Natural killer cell (primary cell): ENCODE data around the gene BBS7. TPM values are rescaled to one million over a fixed set of nuclear protein-coding genes. Genes with fewer than 3 reads are reported as not detected.

Experiments used
- ATAC-seq, 3 donors: fragments of 150-1000 bp in 2 of 3; fragments of 200-7000 bp in 1 of 3; cut with Tn5 transposase; 1 replicate in 1 of 3; 2 replicates in 2 of 3; pipeline ENCODE4 v1.10.0; 2021; ENCODE audit warnings: mild to moderate bottlenecking in 2 of 3, moderate library complexity in 2 of 3
- DNase-seq, 2 donors: peaks; one replicate each; pipeline versions ENCODE4 v3.0.0 to v3.0.0-alpha.2; 2013 to 2021; ENCODE audit warnings: mixed read lengths in 1 of 2
- H3K27ac ChIP-seq: one replicate; pipeline ENCODE4 v1.5.1; 2013; ENCODE audit warnings: mild to moderate bottlenecking, low read length
- H3K27me3 ChIP-seq: one replicate; pipeline ENCODE4 v1.6.1; 2013; ENCODE audit warnings: low read length; ENCODE audit not compliant: control insufficient read depth, insufficient read depth
- H3K36me3 ChIP-seq: one replicate; pipeline ENCODE4 v1.6.1; 2013; ENCODE audit warnings: low read length; ENCODE audit not compliant: control insufficient read depth, insufficient read depth
- H3K4me1 ChIP-seq: one replicate; pipeline ENCODE4 v1.6.1; 2013; ENCODE audit warnings: low read length; ENCODE audit not compliant: control insufficient read depth, insufficient read depth
- H3K4me3 ChIP-seq: one replicate; pipeline ENCODE4 v1.5.1; 2013; ENCODE audit warnings: low read length
- H3K9me3 ChIP-seq: one replicate; pipeline ENCODE4 v1.6.1; 2013; ENCODE audit warnings: low read length; ENCODE audit not compliant: control insufficient read depth, insufficient read depth
- H3K27ac Mint-ChIP-seq, 2 donors: one replicate each; pipeline ENCODE4 v1.8.0; 2022; ENCODE audit warnings: mild to moderate bottlenecking in 2 of 2, mixed read lengths in 2 of 2, moderate library complexity in 1 of 2
- H3K27me3 Mint-ChIP-seq, 2 donors: one replicate each; pipeline ENCODE4 v1.8.0; 2022; ENCODE audit warnings: low read depth in 2 of 2, mixed read lengths in 2 of 2
- H3K36me3 Mint-ChIP-seq: one replicate; pipeline ENCODE4 v1.8.0; 2022; ENCODE audit warnings: mixed read lengths
- H3K4me1 Mint-ChIP-seq, 2 donors: one replicate each; pipeline ENCODE4 v1.8.0; 2022; ENCODE audit warnings: mixed read lengths in 2 of 2
- H3K4me3 Mint-ChIP-seq: one replicate; pipeline ENCODE4 v1.8.0; 2022; ENCODE audit warnings: mild to moderate bottlenecking, moderate library complexity, mixed read lengths
- H3K9me3 Mint-ChIP-seq, 2 donors: one replicate each; pipeline ENCODE4 v1.8.0; 2022; ENCODE audit warnings: mixed read lengths in 2 of 2
- CTCF ChIP-seq: fragments of 200-600 bp; IDR thresholded peaks from one replicate; pipeline ENCODE4 v1.8.0; 2022; ENCODE audit warnings: antibody characterized with exemption
- WGBS: methylation state at CpG from one replicate; pipeline ENCODE4 v1.1.7; 2013; ENCODE audit warnings: missing lambda C conversion rate; ENCODE audit not compliant: insufficient coverage; 5-methylcytosine and 5-hydroxymethylcytosine counted together
- intact Hi-C: fragments of 100-400 bp; cut with micrococcal nuclease; formaldehyde crosslinking; loops from one replicate; pipeline ENCODE4 v1.14.2; 2022
- total RNA-seq, 4 donors: library from RNA; stranded (reverse); fragments of 120-200 nt in 1 of 4; gene quantifications; one replicate each; pipeline versions ENCODE4 v1.2.3 to v1.2.4, GENCODE V29; 2013 to 2022

Gene BBS7
- total RNA-seq, 3 donors from 2014 or later (not counting 1 experiment from before 2014, with no cell fraction given), result 3.6 to 7.5 (median 4.9) TPM

GRCh38 chr4:121819216-121819965, 50.9 kb downstream of the BBS7 start:
- Mint-ChIP-seq H3K27ac (no peak overlapping the region), H3K9me3 (no peaks in the 10 kb centered on the region), H3K36me3 (no peaks in the 10 kb centered on the region), H3K4me1 (peaks cover 13 to 15% of the 10 kb centered on the region in 2 donors), H3K27me3 (no peaks in the 10 kb centered on the region), H3K4me3 (no peak overlapping the region)
- intact Hi-C loops, result no loop called here
- H3K4me3 ChIP-seq, result no peak overlapping the region
- H3K36me3 ChIP-seq, result peaks cover 35% of the 10 kb centered on the region
- H3K9me3 ChIP-seq, result no peaks in the 10 kb centered on the region
- ATAC-seq (no peak), DNase-seq (no peak)
- H3K4me1 ChIP-seq, result peaks cover 9% of the 10 kb centered on the region
- no peaks in the 10 kb centered on the region for H3K27me3 ChIP-seq
- WGBS, result 100% methylated on average over 1 of the region's 1 CpG
- no peak overlapping the region for H3K27ac ChIP-seq
- TF ChIP-seq CTCF, result no peak

GRCh38 chr4:121818215-121818614, 52.1 kb downstream of the BBS7 start:
- peaks cover 10 to 11% of the 10 kb centered on the region in 2 donors for H3K4me1 Mint-ChIP-seq
- intact Hi-C loops, result no loop called here

GRCh38 chr4:121817701-121818100, 52.6 kb downstream of the BBS7 start:
- Mint-ChIP-seq H3K4me1 (peaks cover 5 to 6% of the 10 kb centered on the region in 2 donors), H3K9me3 (no peaks in the 10 kb centered on the region), H3K27ac (peak overlapping the region in 1 of 2 donors; percentile 7), H3K4me3 (no peak overlapping the region), H3K27me3 (no peaks in the 10 kb centered on the region), H3K36me3 (peaks cover 10% of the 10 kb centered on the region)
- no peak for TF ChIP-seq CTCF
- Histone ChIP-seq H3K9me3 (no peaks in the 10 kb centered on the region), H3K27me3 (no peaks in the 10 kb centered on the region), H3K4me1 (peaks cover under 1% of the 10 kb centered on the region), H3K4me3 (no peak overlapping the region), H3K27ac (no peak overlapping the region), H3K36me3 (peaks cover 52% of the 10 kb centered on the region)
- no peak for ATAC-seq
- DNase-seq, result no peak
- 100% methylated on average over 1 of the region's 1 CpG for WGBS
- intact Hi-C loops, result no loop called here

More at GRCh38 chr4:121818215-121818614, 52.1 kb downstream of the BBS7 start:
- Histone ChIP-seq H3K9me3 (no peaks in the 10 kb centered on the region), H3K36me3 (peaks cover 46% of the 10 kb centered on the region), H3K4me3 (no peak overlapping the region), H3K4me1 (peaks cover 5% of the 10 kb centered on the region), H3K27ac (no peak overlapping the region), H3K27me3 (no peaks in the 10 kb centered on the region)
- no peak overlapping the region for H3K4me3 Mint-ChIP-seq
- ATAC-seq (no peak), DNase-seq (no peak)
- H3K27ac Mint-ChIP-seq, result peak overlapping the region in 1 of 2 donors; percentile 7
- H3K9me3 Mint-ChIP-seq, result no peaks in the 10 kb centered on the region
- no peak for TF ChIP-seq CTCF
- WGBS, result 59% methylated on average over 1 of the region's 1 CpG
- H3K36me3 Mint-ChIP-seq, result peaks cover 8% of the 10 kb centered on the region
- H3K27me3 Mint-ChIP-seq, result no peaks in the 10 kb centered on the region

GRCh38 chr4:121817006-121817405, 53.3 kb downstream of the BBS7 start:
- H3K27me3 Mint-ChIP-seq, result no peaks in the 10 kb centered on the region
- H3K27ac Mint-ChIP-seq, result no peak overlapping the region
- no peaks in the 10 kb centered on the region for H3K4me1 ChIP-seq
- ATAC-seq (no peak), DNase-seq (no peak)
- TF ChIP-seq CTCF, result no peak
- intact Hi-C loops, result no loop called here
- no peaks in the 10 kb centered on the region for H3K9me3 Mint-ChIP-seq
- H3K36me3 ChIP-seq, result peaks cover 58% of the 10 kb centered on the region
- no peaks in the 10 kb centered on the region for H3K27me3 ChIP-seq
- peaks cover 0 to 4% of the 10 kb centered on the region in 2 donors for H3K4me1 Mint-ChIP-seq
- WGBS, result 100% methylated on average over 2 of the region's 3 CpGs
- no peak overlapping the region for H3K27ac ChIP-seq
- H3K4me3 ChIP-seq, result no peak overlapping the region
- H3K9me3 ChIP-seq, result no peaks in the 10 kb centered on the region
- no peak overlapping the region for H3K4me3 Mint-ChIP-seq
- H3K36me3 Mint-ChIP-seq, result peaks cover 10% of the 10 kb centered on the region
